Upper lobe of left lung (tissue), 6 donors: ENCODE measurements around the gene MAGI3. TPM values are rescaled to one million over a fixed set of nuclear protein-coding genes. Genes with fewer than 3 reads are reported as not detected.

Experiments
- ATAC-seq, 2 donors: fragments of 200-7000 bp; cut with Tn5 transposase; one replicate each; pipeline ENCODE4 v1.9.1; 2022; ENCODE audit warnings: mild to moderate bottlenecking in 2 of 2, moderate library complexity in 2 of 2; ENCODE audit not compliant: low FRiP score in 2 of 2
- DNase-seq, 2 donors: peaks; one replicate each; pipeline ENCODE4 v3.0.0-alpha.2; 2019 to 2020
- H3K27ac ChIP-seq, 4 donors: fragments of 200-600 bp; sonication (generic); one replicate each; pipeline ENCODE4 v1.5.1; 2016 to 2019
- H3K27me3 ChIP-seq, 4 donors: fragments of 200-600 bp; sonication (generic); one replicate each; pipeline ENCODE4 v1.5.1; 2017 to 2019
- H3K36me3 ChIP-seq, 4 donors: fragments of 200-600 bp; sonication (generic); one replicate each; pipeline ENCODE4 v1.5.1; 2016 to 2019
- H3K4me1 ChIP-seq, 4 donors: fragments of 200-600 bp; sonication (generic); one replicate each; pipeline ENCODE4 v1.5.1; 2018 to 2019
- H3K4me3 ChIP-seq, 4 donors: fragments of 200-600 bp; sonication (generic); one replicate each; pipeline ENCODE4 v1.5.1; 2017 to 2019; ENCODE audit warnings: mild to moderate bottlenecking in 2 of 4, moderate library complexity in 1 of 4
- H3K9me3 ChIP-seq, 4 donors: fragments of 200-600 bp; sonication (generic); one replicate each; pipeline ENCODE4 v1.5.1; 2018 to 2019
- EP300 ChIP-seq, 4 donors: sonication (generic); formaldehyde crosslinking; IDR thresholded peaks; one replicate each; pipeline ENCODE4 v1.5.1; 2017; ENCODE audit warnings: antibody characterized with exemption in 4 of 4, control low read depth in 2 of 4
- POLR2A ChIP-seq, 4 donors: fragments of 450-650 bp; IDR thresholded peaks; one replicate each; pipeline ENCODE4 v1.5.1; 2016 to 2017; ENCODE audit warnings: antibody characterized with exemption in 4 of 4, mild to moderate bottlenecking in 2 of 4
- POLR2AphosphoS5 ChIP-seq, 2 donors: sonication (generic); formaldehyde crosslinking; IDR thresholded peaks; one replicate each; pipeline ENCODE4 v1.5.1; 2017; ENCODE audit warnings: antibody characterized with exemption in 2 of 2
- WGBS, 2 donors: methylation state at CpG; one replicate each; pipeline ENCODE4 v1.1.5; 2017 to 2018; 5-methylcytosine and 5-hydroxymethylcytosine counted together
- total RNA-seq, 6 donors: library from RNA; depleted of rRNA in 4 of 6; stranded (reverse); fragments of >200 nt in 4 of 6; gene quantifications; one replicate each; pipeline versions ENCODE4 v1.1.0 to v1.2.1, GENCODE V29; 2016 to 2021
- TF ChIP-seq, protein P1 (sequence below), 6 experiments: fragments of 450-650 bp in 4 of 6; fragments of 200-600 bp in 2 of 6; sonication (generic) in 2 of 6; IDR thresholded peaks; one replicate each; pipeline ENCODE4 v1.5.1; 2016 to 2019; ENCODE audit warnings: antibody characterized with exemption in 6 of 6
- donor health status: DM: no; HTN: no; CAD: no; lungs with moderate emphysema.
- donor health status: DM: no; HTN: yes; CAD: no; lungs with severe emphysema.

Gene MAGI3
- total RNA-seq, 6 donors from 2014 or later: 43.3 to 181 (median 89.8) TPM

DNA sequence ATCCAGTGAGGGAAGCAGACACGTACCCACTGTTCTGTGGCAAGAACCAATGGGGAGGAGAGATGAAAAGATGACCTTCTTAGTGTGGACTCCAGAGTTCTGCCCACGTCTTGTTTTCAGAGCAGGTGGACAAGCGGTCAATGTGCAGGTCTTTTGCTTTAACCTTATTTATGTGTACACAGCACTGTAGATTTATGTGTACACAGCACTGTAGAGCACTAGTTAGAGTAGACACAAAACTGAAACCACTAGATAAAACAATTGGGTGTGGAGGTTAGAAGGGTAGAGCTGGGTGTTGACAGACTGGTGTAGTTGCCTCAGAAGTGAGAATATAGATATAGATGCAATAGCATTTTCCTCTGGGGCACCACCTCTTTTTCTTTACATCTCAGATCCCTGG lies 150.0 kb downstream of the MAGI3 start:
- no peaks in the 10 kb centered on the region for H3K36me3 ChIP-seq
- H3K9me3 ChIP-seq: no peaks in the 10 kb centered on the region
- TF ChIP-seq, protein P1, sequence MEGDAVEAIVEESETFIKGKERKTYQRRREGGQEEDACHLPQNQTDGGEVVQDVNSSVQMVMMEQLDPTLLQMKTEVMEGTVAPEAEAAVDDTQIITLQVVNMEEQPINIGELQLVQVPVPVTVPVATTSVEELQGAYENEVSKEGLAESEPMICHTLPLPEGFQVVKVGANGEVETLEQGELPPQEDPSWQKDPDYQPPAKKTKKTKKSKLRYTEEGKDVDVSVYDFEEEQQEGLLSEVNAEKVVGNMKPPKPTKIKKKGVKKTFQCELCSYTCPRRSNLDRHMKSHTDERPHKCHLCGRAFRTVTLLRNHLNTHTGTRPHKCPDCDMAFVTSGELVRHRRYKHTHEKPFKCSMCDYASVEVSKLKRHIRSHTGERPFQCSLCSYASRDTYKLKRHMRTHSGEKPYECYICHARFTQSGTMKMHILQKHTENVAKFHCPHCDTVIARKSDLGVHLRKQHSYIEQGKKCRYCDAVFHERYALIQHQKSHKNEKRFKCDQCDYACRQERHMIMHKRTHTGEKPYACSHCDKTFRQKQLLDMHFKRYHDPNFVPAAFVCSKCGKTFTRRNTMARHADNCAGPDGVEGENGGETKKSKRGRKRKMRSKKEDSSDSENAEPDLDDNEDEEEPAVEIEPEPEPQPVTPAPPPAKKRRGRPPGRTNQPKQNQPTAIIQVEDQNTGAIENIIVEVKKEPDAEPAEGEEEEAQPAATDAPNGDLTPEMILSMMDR (IDR thresholded peaks at IDR 0.05): no peak
- TF ChIP-seq POLR2AphosphoS5 (IDR thresholded peaks at IDR 0.05): no peak
- TF ChIP-seq EP300 (IDR thresholded peaks at IDR 0.05): no peak
- no peak for TF ChIP-seq POLR2A (IDR thresholded peaks at IDR 0.05)
- WGBS, 2 donors: 74 to 75% methylated on average over 3 of the region's 3 CpGs
- H3K27me3 ChIP-seq: no peaks in the 10 kb centered on the region
- H3K4me1 ChIP-seq: peaks cover 0 to 7% (median 0%) of the 10 kb centered on the region in 4 donors
- ATAC-seq (no peak), DNase-seq (no peak)
- H3K27ac ChIP-seq: no peak overlapping the region
- no peak overlapping the region for H3K4me3 ChIP-seq

DNA sequence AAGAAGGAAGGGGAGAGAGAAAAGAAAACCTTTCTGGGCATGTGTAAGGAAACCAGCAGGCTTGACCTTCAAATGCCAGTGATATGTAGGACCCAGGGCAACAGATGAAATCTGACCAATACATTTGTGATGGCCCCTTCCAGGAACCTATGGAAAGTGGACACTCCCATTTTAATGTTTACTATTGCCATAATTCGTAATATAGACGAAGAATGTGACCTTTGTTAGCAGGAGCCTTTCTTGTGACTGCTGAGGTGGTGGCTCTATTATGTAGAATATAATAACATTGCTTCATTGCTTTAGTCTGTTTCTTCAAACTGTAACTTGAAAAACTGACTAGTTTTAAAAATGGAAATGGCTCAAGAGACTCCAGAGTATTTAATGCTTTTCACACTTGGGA lies 150.8 kb downstream of the MAGI3 start:
- no peaks in the 10 kb centered on the region for H3K27me3 ChIP-seq
- 73 to 75% methylated on average over 2 of the region's 2 CpGs for WGBS, 2 donors
- no peak overlapping the region for H3K27ac ChIP-seq
- TF ChIP-seq, protein P1 (IDR thresholded peaks at IDR 0.05): no peak
- TF ChIP-seq EP300 (IDR thresholded peaks at IDR 0.05) (no peak), POLR2AphosphoS5 (IDR thresholded peaks at IDR 0.05) (no peak), POLR2A (IDR thresholded peaks at IDR 0.05) (no peak)
- no peaks in the 10 kb centered on the region for H3K36me3 ChIP-seq
- ATAC-seq (no peak), DNase-seq (no peak)
- H3K9me3 ChIP-seq: no peaks in the 10 kb centered on the region
- peaks cover 0 to 7% (median 0%) of the 10 kb centered on the region in 4 donors for H3K4me1 ChIP-seq
- no peak overlapping the region for H3K4me3 ChIP-seq

DNA sequence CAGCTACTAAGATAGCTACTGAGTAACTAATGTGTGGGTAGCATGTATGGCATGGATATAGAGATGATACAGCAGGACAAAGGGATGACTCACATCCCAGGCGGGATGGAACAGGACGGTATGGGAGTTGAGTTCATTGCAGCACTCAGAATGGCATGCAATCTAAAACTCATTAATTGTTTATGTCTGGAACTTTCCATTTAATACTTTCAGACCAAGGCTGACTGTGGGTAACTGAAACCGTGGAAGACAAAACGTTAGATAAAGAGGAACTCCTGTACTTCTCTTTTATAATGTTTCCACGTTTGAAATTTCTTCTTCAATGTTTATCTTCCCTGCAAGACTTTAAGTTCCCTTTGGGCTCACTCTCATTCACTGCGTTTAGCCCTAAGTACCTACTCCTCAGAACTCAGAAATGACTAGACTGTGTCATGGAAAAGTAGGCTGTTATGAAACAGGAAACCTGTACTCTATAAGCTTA lies 151.9 kb downstream of the MAGI3 start:
- Histone ChIP-seq H3K9me3 (no peaks in the 10 kb centered on the region), H3K27me3 (no peaks in the 10 kb centered on the region), H3K4me1 (peaks cover 0 to 7% (median 0%) of the 10 kb centered on the region in 4 donors), H3K4me3 (no peak overlapping the region), H3K27ac (no peak overlapping the region), H3K36me3 (no peaks in the 10 kb centered on the region)
- DNase-seq (no peak), ATAC-seq (no peak)
- TF ChIP-seq EP300 (IDR thresholded peaks at IDR 0.05): no peak
- 72 to 73% methylated on average over 6 of the region's 6 CpGs for WGBS, 2 donors

DNA sequence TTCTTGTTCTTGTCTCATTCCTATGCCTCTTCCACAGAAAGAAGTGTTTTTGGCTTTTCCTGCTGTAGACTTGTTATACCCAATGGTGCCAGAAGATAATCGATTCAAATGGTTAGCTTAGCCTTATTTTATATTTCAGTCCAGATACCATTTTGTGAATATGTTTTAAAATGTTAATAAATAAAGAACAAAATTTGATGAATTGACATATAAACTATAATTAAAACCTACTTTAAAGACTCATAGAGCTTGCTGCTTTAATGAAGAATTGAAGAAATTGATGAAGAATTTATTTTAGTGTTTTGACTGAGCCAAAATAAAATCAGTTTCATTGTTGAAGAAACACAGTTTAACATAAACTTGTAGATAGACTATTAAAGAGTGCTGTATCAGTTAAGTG lies 152.8 kb downstream of the MAGI3 start:
- Histone ChIP-seq H3K4me3 (no peak overlapping the region), H3K27ac (no peak overlapping the region), H3K9me3 (no peaks in the 10 kb centered on the region), H3K36me3 (no peaks in the 10 kb centered on the region), H3K4me1 (peaks cover 0 to 7% (median 0%) of the 10 kb centered on the region in 4 donors), H3K27me3 (no peaks in the 10 kb centered on the region)
- 96 to 100% methylated on average over 1 of the region's 1 CpG for WGBS, 2 donors
- TF ChIP-seq EP300 (IDR thresholded peaks at IDR 0.05) (no peak), POLR2A (IDR thresholded peaks at IDR 0.05) (no peak), POLR2AphosphoS5 (IDR thresholded peaks at IDR 0.05) (no peak)
- TF ChIP-seq, protein P1 (IDR thresholded peaks at IDR 0.05): no peak
- ATAC-seq (no peak), DNase-seq (no peak)

DNA sequence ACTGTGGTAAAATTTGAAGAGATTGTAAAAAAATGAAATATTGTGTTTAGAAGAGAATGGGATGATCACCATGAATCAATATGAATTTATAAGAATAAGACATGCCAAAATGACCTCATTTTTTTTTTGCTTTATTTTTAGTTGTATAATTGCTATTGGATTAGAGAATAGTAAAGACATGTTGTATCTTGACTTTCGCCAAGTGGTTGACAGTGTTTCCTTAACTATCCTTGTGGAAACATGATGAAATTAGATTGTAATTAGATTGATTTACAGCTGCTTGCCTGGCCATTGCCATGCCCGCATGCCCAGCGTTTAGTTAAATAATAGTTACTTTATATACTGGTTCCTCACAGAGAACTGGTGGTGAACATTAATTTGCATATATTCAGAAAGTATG lies 154.9 kb downstream of the MAGI3 start:
- TF ChIP-seq EP300 (IDR thresholded peaks at IDR 0.05) (no peak), POLR2A (IDR thresholded peaks at IDR 0.05) (no peak), POLR2AphosphoS5 (IDR thresholded peaks at IDR 0.05) (no peak)
- TF ChIP-seq, protein P1 (IDR thresholded peaks at IDR 0.05): no peak
- 90% methylated on average over 3 of the region's 3 CpGs for WGBS, 2 donors
- Histone ChIP-seq H3K4me1 (peaks cover 0 to 5% (median 0%) of the 10 kb centered on the region in 4 donors), H3K4me3 (no peak overlapping the region), H3K27ac (no peak overlapping the region), H3K9me3 (no peaks in the 10 kb centered on the region), H3K36me3 (no peaks in the 10 kb centered on the region), H3K27me3 (no peaks in the 10 kb centered on the region)
- ATAC-seq (no peak), DNase-seq (no peak)
